ENCODE data around the gene ST6GALNAC3. TPM values are rescaled to one million over a fixed set of nuclear protein-coding genes. Genes with fewer than 3 reads are reported as not detected.
"Not testable (repeated sequence)": the region's sequence is repeated elsewhere in the genome, so short reads cannot be mapped to it uniquely, and the experiment has no call there.

ST6GALNAC3 gene
- polyA plus RNA-seq, 1 donor: 86.1 TPM

GRCh38 chr1:76070538-76070937, 4.0 kb upstream of the ST6GALNAC3 start:
- DNase-seq: no peak

GRCh38 chr1:76073481-76073880, 1.1 kb upstream of the ST6GALNAC3 start:
- DNase-seq: no peak

GRCh38 chr1:76075188-76075489, 593 bp downstream of the ST6GALNAC3 start:
- no peak for DNase-seq

- DNase-seq: no peak
Observed at GRCh38 chr1:76075877-76076276, 1.3 kb downstream of the ST6GALNAC3 start.

- DNase-seq: no peak
Observed at GRCh38 chr1:76079475-76080227, 5.1 kb downstream of the ST6GALNAC3 start.

- DNase-seq: no peak
Observed at GRCh38 chr1:76080552-76081079, 6.1 kb downstream of the ST6GALNAC3 start.

- DNase-seq: no peak
Observed at GRCh38 chr1:76082062-76082461, 7.5 kb downstream of the ST6GALNAC3 start.

- DNase-seq: no peak
Observed at GRCh38 chr1:76083189-76083588, 8.6 kb downstream of the ST6GALNAC3 start.

GRCh38 chr1:76084029-76084627, 9.6 kb downstream of the ST6GALNAC3 start:
- no peak for DNase-seq

- no peak for DNase-seq
Observed at GRCh38 chr1:76084685-76085084, 10.1 kb downstream of the ST6GALNAC3 start.

GRCh38 chr1:76086109-76086508, 11.6 kb downstream of the ST6GALNAC3 start:
- no peak for DNase-seq

- DNase-seq: no peak
Observed at GRCh38 chr1:76086597-76086996, 12.1 kb downstream of the ST6GALNAC3 start.

GRCh38 chr1:76090283-76091203, 16.0 kb downstream of the ST6GALNAC3 start:
- DNase-seq: no peak

GRCh38 chr1:76092812-76093211, 18.3 kb downstream of the ST6GALNAC3 start:
- DNase-seq: no peak

- no peak for DNase-seq
Observed at GRCh38 chr1:76093522-76094312, 19.2 kb downstream of the ST6GALNAC3 start.

GRCh38 chr1:76095802-76096201, 21.3 kb downstream of the ST6GALNAC3 start:
- no peak for DNase-seq

- DNase-seq: not testable (repeated sequence)
Observed at GRCh38 chr1:76097064-76097463, 22.5 kb downstream of the ST6GALNAC3 start.

- DNase-seq: no peak
Observed at GRCh38 chr1:76098845-76099244, 24.3 kb downstream of the ST6GALNAC3 start.

- no peak for DNase-seq
Observed at GRCh38 chr1:76101548-76101947, 27.0 kb downstream of the ST6GALNAC3 start.

GRCh38 chr1:76102046-76102445, 27.5 kb downstream of the ST6GALNAC3 start:
- no peak for DNase-seq

GRCh38 chr1:76103034-76103433, 28.5 kb downstream of the ST6GALNAC3 start:
- no peak for DNase-seq

- no peak for DNase-seq
Observed at GRCh38 chr1:76105372-76105771, 30.8 kb downstream of the ST6GALNAC3 start.
